Bronchial epithelial cell (primary cell): ENCODE measurements around the gene TP73. TPM values are rescaled to one million over a fixed set of nuclear protein-coding genes. Genes with fewer than 3 reads are reported as not detected.

Experiments
- DNase-seq: peaks from one replicate; pipeline ENCODE4 v3.0.0-alpha.2; 2010; ENCODE audit warnings: low read depth
- FAIRE-seq: peaks from 2 replicates; lab custom pipeline; 2011; peaks lifted over from hg19 to GRCh38; lab: Jason Lieb, UNC
- H3K27me3 ChIP-seq: 2 replicates; pipeline ENCODE4 v1.5.1; 2011; ENCODE audit warnings: low read length; ENCODE audit not compliant: control insufficient read depth, insufficient read depth
- H3K36me3 ChIP-seq: 2 replicates; pipeline ENCODE4 v1.5.1; 2011; ENCODE audit warnings: low read length; ENCODE audit not compliant: control insufficient read depth, insufficient read depth
- H3K4me3 ChIP-seq: 2 replicates; pipeline ENCODE4 v1.5.1; 2011; ENCODE audit warnings: mild to moderate bottlenecking, low read depth, low read length, control low read depth
- CTCF ChIP-seq: IDR thresholded peaks from 2 replicates; pipeline ENCODE4 v1.5.1; 2011; ENCODE audit warnings: mild to moderate bottlenecking, moderate library complexity, low read length, control low read depth, inconsistent platforms; ENCODE audit not compliant: insufficient read depth, severe bottlenecking
- total RNA-seq: library from RNA; depleted of rRNA; stranded (reverse); fragments of >200 nt; gene quantifications from 2 replicates; pipeline ENCODE4 v1.2.1, GENCODE V29; 2014

TP73 gene
- total RNA-seq, 1 donor from 2014 or later = under 0.01 TPM

- TF ChIP-seq CTCF = no peak
- Histone ChIP-seq H3K36me3 (peaks cover 19% of the 10 kb centered on the region), H3K4me3 (no peak overlapping the region), H3K27me3 (no peaks in the 10 kb centered on the region)
- FAIRE-seq = no peak
- no peak for DNase-seq
Observed at GRCh38 chr1:3636531-3636930, 15.8 kb upstream of the TP73 start.

GRCh38 chr1:3638027-3638426 is 14.3 kb upstream of the TP73 start:
- peaks cover 19% of the 10 kb centered on the region for H3K36me3 ChIP-seq
- H3K27me3 ChIP-seq = no peaks in the 10 kb centered on the region
- H3K4me3 ChIP-seq = no peak overlapping the region
- DNase-seq (no peak), FAIRE-seq (no peak)
- TF ChIP-seq CTCF = no peak

GRCh38 chr1:3638676-3639075 is 13.6 kb upstream of the TP73 start:
- no peak for DNase-seq
- Histone ChIP-seq H3K27me3 (no peaks in the 10 kb centered on the region), H3K4me3 (no peak overlapping the region), H3K36me3 (peaks cover 15% of the 10 kb centered on the region)
- FAIRE-seq = no peak
- no peak for TF ChIP-seq CTCF

- Histone ChIP-seq H3K27me3 (no peaks in the 10 kb centered on the region), H3K4me3 (no peak overlapping the region), H3K36me3 (peaks cover 12% of the 10 kb centered on the region)
- TF ChIP-seq CTCF = no peak
- DNase-seq (no peak), FAIRE-seq (no peak)
Observed at GRCh38 chr1:3639397-3639911, 12.9 kb upstream of the TP73 start.

GRCh38 chr1:3640121-3640837 is 12.0 kb upstream of the TP73 start:
- FAIRE-seq = no peak
- Histone ChIP-seq H3K36me3 (peaks cover 9% of the 10 kb centered on the region), H3K27me3 (no peaks in the 10 kb centered on the region), H3K4me3 (no peak overlapping the region)
- DNase-seq = no peak
- TF ChIP-seq CTCF = no peak
